HEK293T (cell line): ENCODE results near the gene HOXB4.

ENCODE experiments used
- CTCF ChIA-PET: fragments of 350-600 bp; formaldehyde crosslinking; extraction: SDS; loops from one replicate; lab custom pipeline; 2021; ENCODE audit warnings: antibody characterized with exemption, inconsistent platforms; lab: Yijun Ruan, JAX
- POLR2A ChIA-PET: fragments of 350-600 bp; formaldehyde crosslinking; extraction: SDS; loops from one replicate; lab custom pipeline; 2020; ENCODE audit warnings: antibody characterized with exemption, inconsistent platforms; lab: Yijun Ruan, JAX
- DNase-seq: peaks from one replicate; pipeline ENCODE4 v3.0.0; 2012; ENCODE audit warnings: mixed read lengths; ENCODE audit errors: extremely low spot score
- ARNT ChIP-seq: fragments of 450-650 bp; IDR thresholded peaks from 2 replicates; pipeline ENCODE4 v1.6.1; 2017; ENCODE audit warnings: mild to moderate bottlenecking
- BHLHE40 ChIP-seq: fragments of 450-650 bp; IDR thresholded peaks from 2 replicates; pipeline ENCODE4 v1.6.1; 2016; ENCODE audit warnings: mild to moderate bottlenecking, moderate library complexity, borderline replicate concordance
- CTBP1 ChIP-seq: fragments of 450-650 bp; IDR thresholded peaks from 2 replicates; pipeline ENCODE4 v1.6.1; 2016; ENCODE audit warnings: borderline replicate concordance
- ELF4 ChIP-seq: fragments of 450-650 bp; IDR thresholded peaks from 2 replicates; pipeline ENCODE4 v1.6.1; 2017; ENCODE audit warnings: antibody characterized with exemption
- FOXA1 ChIP-seq: fragments of 450-650 bp; IDR thresholded peaks from 2 replicates; pipeline ENCODE4 v1.6.1; 2016; ENCODE audit warnings: mild to moderate bottlenecking
- FOXK2 ChIP-seq: fragments of 450-650 bp; IDR thresholded peaks from 2 replicates; pipeline ENCODE4 v1.6.1; 2016; ENCODE audit warnings: mild to moderate bottlenecking
- FOXM1 ChIP-seq: fragments of 450-650 bp; IDR thresholded peaks from 2 replicates; pipeline ENCODE4 v1.6.1; 2017; ENCODE audit warnings: mild to moderate bottlenecking, borderline replicate concordance
- HDGF ChIP-seq: fragments of 450-650 bp; IDR thresholded peaks from 2 replicates; pipeline ENCODE4 v1.6.1; 2017; ENCODE audit warnings: antibody characterized with exemption, borderline replicate concordance
- L3MBTL2 ChIP-seq: fragments of 450-650 bp; conservative IDR thresholded peaks from 2 replicates; pipeline ENCODE4 v1.6.1; 2016; ENCODE audit warnings: mild to moderate bottlenecking
- LEF1 ChIP-seq: fragments of 450-650 bp; IDR thresholded peaks from 2 replicates; pipeline ENCODE4 v1.6.1; 2017; ENCODE audit warnings: mild to moderate bottlenecking, borderline replicate concordance
- SP1 ChIP-seq: fragments of 450-650 bp; IDR thresholded peaks from 2 replicates; pipeline ENCODE4 v1.6.1; 2017
- SUZ12 ChIP-seq: fragments of 450-650 bp; IDR thresholded peaks from 2 replicates; pipeline ENCODE4 v1.6.1; 2016; ENCODE audit warnings: mild to moderate bottlenecking
- TARDBP ChIP-seq: fragments of 450-650 bp; IDR thresholded peaks from 2 replicates; pipeline ENCODE4 v1.6.1; 2016
- ZNF384 ChIP-seq: fragments of 450-650 bp; IDR thresholded peaks from 2 replicates; pipeline ENCODE4 v1.6.1; 2016
- TF ChIP-seq, protein P1 (sequence below): fragments of 450-650 bp; IDR thresholded peaks from 2 replicates; pipeline ENCODE4 v1.6.1; 2016

The HOXB4 gene

DNA sequence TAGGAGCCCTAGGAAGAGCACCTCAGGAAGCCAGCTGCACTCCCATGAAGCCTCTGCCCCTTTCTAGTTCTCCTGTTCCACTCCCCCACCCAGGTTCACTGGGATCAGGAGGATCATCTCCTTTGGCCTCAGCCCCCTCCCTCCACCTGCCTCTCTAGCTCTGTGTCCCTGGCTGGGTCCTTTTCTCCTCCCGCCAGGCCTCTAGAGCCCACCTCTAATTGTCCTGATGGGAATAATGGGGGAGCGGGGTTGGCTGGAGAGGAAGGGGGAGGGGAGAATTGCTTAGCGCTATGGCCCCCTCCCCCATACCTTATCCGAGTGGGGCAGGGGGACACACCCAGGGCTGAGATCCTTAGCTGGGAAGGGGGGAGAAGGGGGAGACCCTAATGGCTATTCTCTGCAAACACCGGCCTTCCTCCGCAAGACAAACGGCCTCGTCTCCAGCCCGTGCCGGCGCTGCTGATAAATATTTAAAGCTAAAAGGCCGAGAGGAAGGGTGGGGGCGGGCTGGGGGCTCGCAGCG lies 31.7 kb upstream of the HOXB4 start:
- CTCF ChIA-PET, result interaction anchor here (0.6 to 0.7 kb wide), 4 partner anchors 17 to 348 kb away, joined by 3 to 4 read pairs (median 3); partner anchors contain the start of gene HOXB5
- DNase-seq, result no peak
- POLR2A ChIA-PET, result interaction anchor here (0.9 to 2.9 kb wide), 9 partner anchors 9 to 106 kb away, joined by 3 to 23 read pairs (median 7); partner anchors contain the start of genes HOXB3 and HOXB9
- TF ChIP-seq ARNT, result no peak
- no peak for TF ChIP-seq FOXM1
- no peak for TF ChIP-seq ZNF384
- TF ChIP-seq, protein P1, sequence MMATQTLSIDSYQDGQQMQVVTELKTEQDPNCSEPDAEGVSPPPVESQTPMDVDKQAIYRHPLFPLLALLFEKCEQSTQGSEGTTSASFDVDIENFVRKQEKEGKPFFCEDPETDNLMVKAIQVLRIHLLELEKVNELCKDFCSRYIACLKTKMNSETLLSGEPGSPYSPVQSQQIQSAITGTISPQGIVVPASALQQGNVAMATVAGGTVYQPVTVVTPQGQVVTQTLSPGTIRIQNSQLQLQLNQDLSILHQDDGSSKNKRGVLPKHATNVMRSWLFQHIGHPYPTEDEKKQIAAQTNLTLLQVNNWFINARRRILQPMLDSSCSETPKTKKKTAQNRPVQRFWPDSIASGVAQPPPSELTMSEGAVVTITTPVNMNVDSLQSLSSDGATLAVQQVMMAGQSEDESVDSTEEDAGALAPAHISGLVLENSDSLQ, result no peak
- TF ChIP-seq ELF4, result no peak
- TF ChIP-seq FOXK2, result no peak
- TF ChIP-seq HDGF, result no peak

- ChIA-PET CTCF (interaction anchor here (0.6 to 1.4 kb wide), 2 partner anchors 108 to 245 kb away, joined by 3 read pairs; no protein-coding TSS in a partner anchor), POLR2A (interaction anchor here (0.9 to 2.9 kb wide), 9 partner anchors 8 to 105 kb away, joined by 3 to 23 read pairs (median 7); partner anchors contain the start of genes HOXB3 and HOXB9)
- TF ChIP-seq LEF1, result no peak
- TF ChIP-seq CTBP1, result no peak
- no peak for TF ChIP-seq FOXK2
- no peak for DNase-seq
Measured at GRCh38 chr17:48609033-48609432, 30.9 kb upstream of the HOXB4 start.

- POLR2A ChIA-PET, result interaction anchor here (1.0 to 2.9 kb wide), 5 partner anchors 10 to 20 kb away, joined by 4 to 23 read pairs (median 7); partner anchors contain the start of genes HOXB3 and HOXB9
Measured at GRCh38 chr17:48608494-48608834, 30.3 kb upstream of the HOXB4 start.

DNA sequence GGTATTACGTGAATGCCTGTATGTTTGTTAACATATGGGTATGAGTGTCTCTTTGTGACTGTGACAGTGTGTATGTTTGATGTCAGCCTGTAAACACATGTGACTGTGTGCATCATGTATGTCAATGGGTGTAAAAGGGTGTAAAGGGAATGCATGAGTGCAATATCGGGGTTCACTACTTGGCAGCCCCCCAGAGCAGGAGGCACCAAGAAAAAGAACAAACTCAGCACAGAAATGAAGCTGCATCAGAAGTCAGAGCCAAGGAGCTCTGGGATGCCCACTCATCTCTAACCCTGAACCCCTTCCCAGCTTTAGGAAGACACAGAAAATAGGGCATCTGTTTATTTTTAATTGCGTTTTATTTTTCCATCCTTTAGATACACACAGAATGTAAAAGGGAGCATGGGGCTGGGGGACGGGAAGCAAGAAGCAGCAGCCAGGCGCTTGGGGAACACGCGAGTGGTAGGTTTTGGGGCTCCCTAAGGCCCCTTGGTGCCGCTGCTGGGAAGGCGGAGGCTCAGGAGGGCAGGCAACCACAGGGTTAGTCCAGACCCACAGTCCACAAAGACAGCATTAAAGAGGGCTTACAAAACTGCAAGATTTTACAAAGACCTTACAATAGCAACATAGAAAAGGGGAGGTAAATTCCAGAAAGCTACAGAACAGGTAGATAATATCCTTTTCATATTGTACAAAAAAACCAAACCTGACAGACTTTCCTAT lies 28.9 kb upstream of the HOXB4 start:
- CTCF ChIA-PET, result interaction anchor here (0.6 to 0.8 kb wide), 2 partner anchors 30 to 517 kb away, joined by 3 to 4 read pairs; no protein-coding TSS in a partner anchor

More at GRCh38 chr17:48608494-48608834, 30.3 kb upstream of the HOXB4 start:
- TF ChIP-seq LEF1, result no peak
- no peak for TF ChIP-seq BHLHE40
- no peak for TF ChIP-seq SUZ12
- CTCF ChIA-PET, result interaction anchor here (0.8 to 1.4 kb wide), 2 partner anchors 10 to 107 kb away, joined by 3 to 4 read pairs; no protein-coding TSS in a partner anchor
- no peak for DNase-seq

DNA sequence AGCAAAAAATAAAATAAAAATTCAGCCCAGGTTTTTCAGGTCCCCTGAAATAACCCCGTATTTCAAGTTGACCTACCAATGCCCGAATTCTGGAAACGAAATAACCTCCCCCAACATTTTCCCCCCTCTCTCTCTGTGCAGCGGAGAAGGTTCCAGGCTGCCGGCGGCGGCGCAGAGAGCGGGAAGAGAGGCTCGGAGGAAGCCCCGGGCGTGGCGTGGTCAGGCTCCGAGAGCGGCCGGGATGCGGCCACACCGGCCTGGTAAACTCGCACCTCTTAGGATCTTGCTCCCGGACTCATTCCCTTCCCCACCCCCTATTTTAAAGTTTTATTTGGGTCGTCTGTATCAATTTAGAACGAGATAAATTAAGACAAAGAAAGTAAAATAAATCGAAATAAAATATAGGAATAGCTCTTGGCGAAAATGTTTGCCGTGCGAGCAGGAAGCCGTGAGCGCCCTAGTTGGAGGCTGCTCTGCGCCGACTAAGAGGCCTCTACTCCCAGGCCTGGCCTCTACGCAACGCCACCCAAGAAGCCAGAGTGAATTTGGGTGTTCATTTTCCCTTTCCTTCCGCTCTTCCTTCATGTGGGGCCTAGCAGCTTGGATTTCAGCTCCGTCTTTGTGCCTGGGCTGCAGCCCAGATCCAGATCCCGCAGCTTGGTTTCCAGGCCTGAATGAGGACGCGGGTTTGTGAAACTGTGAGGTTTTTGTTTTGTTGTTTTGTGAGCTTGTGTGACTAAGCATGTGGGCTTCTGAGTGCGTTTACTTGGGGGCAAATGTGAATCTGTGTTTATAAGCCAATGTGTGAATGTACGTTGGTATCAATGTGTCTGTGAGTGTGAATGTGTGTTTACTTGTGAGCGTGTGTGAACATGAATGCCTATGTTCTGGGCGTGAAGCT lies 28.1 kb upstream of the HOXB4 start:
- POLR2A ChIA-PET, result interaction anchor here (0.7 to 1.2 kb wide), 2 partner anchors 10 to 384 kb away, joined by 3 read pairs; no protein-coding TSS in a partner anchor
- TF ChIP-seq TARDBP (no peak), FOXA1 (no peak), FOXK2 (no peak), ELF4 (no peak), ZNF384 (no peak), FOXM1 (no peak), L3MBTL2 (no peak), SUZ12 (no peak), SP1 (no peak), CTBP1 (no peak), ARNT (no peak), BHLHE40 (no peak)
- TF ChIP-seq, protein P1, result no peak
- CTCF ChIA-PET, result interaction anchor here (0.6 to 0.8 kb wide), 2 partner anchors 31 to 516 kb away, joined by 3 to 4 read pairs; no protein-coding TSS in a partner anchor
- DNase-seq, result no peak

More for the DNA sequence above, 28.9 kb upstream of the HOXB4 start:
- POLR2A ChIA-PET, result no interaction called here
- TF ChIP-seq FOXA1 (no peak), SUZ12 (no peak), CTBP1 (no peak)
- no peak for DNase-seq

- ChIA-PET POLR2A (interaction anchor here (0.7 to 1.2 kb wide), 2 partner anchors 9 to 383 kb away, joined by 3 read pairs; no protein-coding TSS in a partner anchor), CTCF (no interaction called here)
- DNase-seq, result no peak
- TF ChIP-seq FOXK2, result no peak
- TF ChIP-seq L3MBTL2, result peak; percentile 79
- TF ChIP-seq, protein P1, result no peak
- TF ChIP-seq FOXA1, result no peak
Measured at GRCh38 chr17:48605409-48605919, 27.3 kb upstream of the HOXB4 start.
